RPMI7951 (cell line): ENCODE data around the gene FLRT1. TPM values are rescaled to one million over a fixed set of nuclear protein-coding genes. Genes with fewer than 3 reads are reported as not detected.

Experiments
- DNase-seq: peaks from one replicate; pipeline ENCODE4 v3.0.0-alpha.2; 2012; ENCODE audit warnings: low read depth
- total RNA-seq: library from RNA; depleted of rRNA; stranded (reverse); fragments of >200 nt; shearing (Covaris generic); gene quantifications from 2 replicates; pipeline ENCODE4 v1.2.3, GENCODE V29; 2014

Gene FLRT1
- total RNA-seq, 1 experiment from 2014 or later: under 0.01 TPM

DNA sequence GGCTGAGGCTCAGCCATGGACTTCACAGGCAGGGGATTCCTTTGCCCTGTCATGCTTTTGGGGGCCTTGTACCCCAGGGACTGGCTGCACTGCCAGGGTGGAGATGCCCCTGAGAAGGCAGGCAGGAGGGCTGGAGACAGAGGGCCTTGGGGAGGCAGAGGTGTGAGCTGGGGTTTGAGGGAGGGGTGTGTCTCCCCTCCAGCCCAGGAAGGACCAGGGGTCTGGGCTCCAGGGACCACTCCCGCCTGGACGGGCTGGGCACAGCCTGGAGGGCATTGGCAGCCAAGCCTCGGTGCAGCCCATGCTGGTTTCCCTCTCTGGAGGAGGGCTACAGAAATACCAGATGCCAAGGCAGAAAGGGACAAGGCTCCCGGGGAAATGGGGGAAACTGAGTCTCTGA is 30.0 kb upstream of the FLRT1 start:
- no peak for DNase-seq

DNA sequence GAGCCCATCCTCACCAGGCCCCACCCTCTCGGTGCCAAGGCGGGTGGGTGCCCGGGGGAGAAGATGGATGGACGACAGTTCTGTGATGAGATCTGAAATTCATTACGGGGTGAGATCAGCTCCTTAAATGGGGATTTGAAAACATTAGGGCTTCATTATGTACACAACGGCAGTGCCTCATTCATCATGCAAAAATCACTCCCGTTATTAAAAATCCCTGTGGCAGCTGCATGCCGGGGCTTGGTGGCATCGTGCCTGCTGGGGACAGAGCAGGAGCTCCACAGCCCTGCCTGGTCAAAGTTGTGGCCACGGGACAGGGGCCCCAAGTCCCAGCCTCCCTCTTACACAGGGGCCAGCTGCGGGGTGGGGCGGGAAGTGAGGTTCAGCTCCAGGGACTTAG is 29.3 kb upstream of the FLRT1 start:
- no peak for DNase-seq

DNA sequence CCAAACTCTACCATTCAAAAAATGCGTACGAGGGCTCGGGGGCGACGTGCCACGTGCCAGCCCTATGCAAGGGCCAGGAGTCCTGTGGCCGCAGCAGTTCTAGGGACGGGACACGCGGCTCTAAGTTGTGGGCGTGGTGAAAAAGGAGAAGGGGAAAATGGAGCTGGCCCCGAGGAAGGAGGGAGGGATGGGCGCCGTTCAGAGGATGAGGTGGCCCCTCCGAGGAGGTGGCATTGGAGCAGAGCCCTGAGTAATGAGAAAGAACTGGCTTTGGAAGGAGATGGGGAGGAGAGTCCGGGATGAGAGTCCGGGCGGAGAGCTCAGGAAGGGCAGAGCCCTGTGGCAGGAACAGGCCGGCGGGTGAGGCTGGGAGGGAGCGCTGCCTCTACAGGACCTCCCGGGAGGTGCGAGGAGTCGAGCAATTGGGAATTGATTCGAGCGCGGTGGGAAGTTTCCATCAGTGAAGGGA is 28.5 kb upstream of the FLRT1 start:
- peak; percentile 65 for DNase-seq

DNA sequence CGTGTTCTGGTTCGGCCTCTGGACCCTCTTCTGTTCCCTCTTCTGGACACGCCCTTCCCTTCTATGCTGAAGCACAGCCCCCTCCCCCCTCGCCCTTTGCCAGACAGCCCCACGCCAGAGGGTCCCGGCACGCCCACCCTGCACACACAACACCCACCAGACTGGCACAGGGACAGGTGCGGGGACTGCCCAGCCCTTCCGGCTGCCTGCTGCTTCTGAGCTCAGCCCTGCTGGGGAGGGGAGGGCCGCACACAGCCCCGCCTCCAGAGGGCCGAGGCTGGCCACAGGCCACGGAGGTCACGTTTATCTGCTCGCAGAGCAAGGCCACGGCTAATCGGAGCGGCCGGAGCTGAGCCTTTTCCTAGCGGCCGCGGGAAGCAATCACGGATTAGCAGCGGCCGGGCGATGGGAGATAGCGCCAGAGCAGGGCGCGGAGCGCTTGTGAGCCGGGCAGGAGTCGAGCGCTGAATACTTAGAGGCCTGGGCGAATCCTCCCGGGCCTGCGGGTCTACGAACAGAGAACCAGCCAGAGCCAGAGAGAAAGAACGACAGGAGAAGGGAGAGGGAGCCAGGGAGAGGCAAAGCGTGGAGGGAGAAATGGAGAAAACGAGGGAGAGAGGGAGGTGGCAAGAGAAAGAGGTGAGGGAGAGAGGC is 28.0 kb upstream of the FLRT1 start:
- peak; percentile 77 for DNase-seq

DNA sequence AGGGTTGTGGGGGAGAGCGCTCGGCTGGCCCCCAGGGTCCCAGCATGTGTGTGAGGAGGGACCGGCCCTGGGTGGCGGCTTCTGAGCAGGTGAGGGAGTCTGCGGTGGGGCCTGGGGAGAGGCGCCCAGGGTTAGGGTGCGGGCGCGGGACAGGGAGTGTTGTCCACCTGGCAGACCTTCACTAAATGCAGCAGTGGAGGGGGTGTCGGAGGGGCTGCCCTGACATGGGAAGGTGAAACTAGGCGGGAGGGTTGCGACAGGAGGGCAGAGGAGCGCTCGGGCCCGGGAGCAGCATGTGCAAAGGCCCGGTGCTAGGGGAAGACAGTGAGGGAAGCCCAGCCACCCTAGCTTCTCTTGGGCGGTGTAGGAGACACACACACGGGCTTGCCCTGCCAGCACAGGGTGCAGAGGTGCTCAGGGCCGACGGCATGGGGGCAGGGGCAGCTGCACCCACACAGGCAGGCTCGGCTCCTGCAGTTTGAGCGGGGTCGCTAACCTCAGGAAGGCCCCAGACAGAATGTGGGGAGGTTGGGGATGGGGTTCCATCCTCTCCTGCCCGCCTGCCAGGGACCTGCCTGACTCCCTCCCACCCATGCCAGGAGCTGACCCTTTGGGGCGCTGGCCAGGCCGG is 27.3 kb upstream of the FLRT1 start:
- DNase-seq: no peak

DNA sequence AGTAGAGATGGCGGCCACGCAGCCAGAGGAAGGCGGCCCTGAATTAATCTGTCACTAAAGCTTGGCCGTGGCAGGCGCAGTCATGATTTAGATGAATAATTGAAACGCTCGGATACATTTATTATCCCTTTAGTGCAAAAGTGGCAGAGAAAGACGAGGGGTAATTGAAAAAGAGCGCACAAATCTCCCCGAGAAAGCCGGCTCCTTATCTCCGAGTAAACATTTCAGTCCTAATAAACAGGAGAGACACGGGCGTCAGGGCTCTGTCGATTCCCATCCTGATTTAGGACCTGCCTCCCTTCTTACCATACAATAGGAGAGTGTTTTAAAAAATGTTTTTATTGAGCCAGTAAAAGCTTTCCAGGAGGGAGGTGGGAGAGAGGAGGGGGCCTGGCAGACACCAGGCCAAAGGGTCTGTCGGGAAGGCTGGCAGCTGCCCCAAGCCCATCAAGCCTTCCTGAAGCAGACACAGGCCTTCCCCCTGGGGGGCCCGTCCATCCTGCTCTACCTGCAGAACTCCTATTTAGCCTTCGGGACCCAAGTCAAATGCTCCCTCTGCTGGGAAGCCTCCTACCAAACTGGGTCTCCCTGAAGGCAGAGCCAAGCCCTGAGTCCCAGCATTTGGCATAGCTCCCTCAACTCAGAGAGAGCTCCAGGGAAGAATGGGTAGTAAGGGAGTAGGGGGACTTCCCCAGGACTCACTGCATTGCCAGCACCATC is 26.7 kb upstream of the FLRT1 start:
- DNase-seq: no peak

DNA sequence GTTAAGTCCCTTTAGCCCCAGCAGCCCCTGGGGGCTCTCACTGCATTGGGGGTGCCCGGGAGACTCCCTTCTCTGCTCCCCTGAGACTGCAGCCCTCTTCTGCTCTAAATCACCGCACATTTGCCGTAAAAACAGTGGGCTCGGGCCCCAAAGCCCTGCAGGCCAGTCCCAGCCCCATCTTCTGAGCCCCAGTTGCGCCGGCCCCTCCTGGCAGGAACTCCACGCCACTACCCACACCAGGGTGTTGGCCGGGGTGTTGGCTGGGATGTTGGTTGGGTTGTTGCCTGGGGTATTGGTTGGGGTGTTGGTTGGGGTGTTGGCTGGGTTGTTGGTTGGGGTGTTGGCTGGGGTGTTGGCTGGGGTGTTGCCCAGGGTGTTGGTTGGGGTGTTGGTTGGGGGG is 26.0 kb upstream of the FLRT1 start:
- no peak for DNase-seq

DNA sequence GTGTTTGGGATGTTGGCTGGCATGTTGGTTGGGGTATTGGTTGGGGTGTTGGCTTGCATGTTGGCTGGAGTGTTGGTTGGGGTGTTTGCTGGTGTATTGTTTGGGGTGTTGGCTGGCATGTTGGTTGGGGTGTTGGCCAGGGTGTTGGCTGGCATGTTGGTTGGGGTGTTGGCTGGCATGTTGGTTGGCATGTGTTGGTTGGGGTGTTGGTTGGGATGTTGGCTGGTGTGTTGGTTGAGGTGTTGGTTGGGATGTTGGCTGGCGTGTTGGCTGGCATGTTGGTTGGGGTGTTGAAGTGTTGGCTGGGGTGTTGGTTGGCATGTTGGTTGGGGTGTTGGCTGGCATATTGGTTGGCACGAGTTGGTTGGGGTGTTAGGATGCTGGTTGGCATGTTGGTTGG is 24.9 kb upstream of the FLRT1 start:
- no peak for DNase-seq

DNA sequence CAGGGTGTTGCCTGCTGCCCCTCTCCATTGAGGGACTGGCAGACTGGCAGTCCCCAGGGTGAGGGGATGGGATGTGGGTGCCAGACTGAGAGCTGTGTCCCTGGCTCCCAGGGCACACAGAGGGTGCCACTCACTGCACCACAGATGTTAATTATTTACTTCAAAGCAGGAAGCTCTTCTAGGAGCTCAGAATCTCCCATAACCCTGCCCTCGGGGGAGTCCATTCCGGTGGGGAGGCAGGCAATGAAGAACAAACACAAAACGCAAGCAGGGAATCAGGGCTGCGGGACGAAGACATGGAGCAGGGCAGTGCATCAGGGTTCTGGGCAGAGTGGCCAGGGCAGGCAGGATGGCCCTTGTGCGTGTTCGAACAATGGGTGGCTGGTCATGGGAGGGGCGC is 24.4 kb upstream of the FLRT1 start:
- no peak for DNase-seq

DNA sequence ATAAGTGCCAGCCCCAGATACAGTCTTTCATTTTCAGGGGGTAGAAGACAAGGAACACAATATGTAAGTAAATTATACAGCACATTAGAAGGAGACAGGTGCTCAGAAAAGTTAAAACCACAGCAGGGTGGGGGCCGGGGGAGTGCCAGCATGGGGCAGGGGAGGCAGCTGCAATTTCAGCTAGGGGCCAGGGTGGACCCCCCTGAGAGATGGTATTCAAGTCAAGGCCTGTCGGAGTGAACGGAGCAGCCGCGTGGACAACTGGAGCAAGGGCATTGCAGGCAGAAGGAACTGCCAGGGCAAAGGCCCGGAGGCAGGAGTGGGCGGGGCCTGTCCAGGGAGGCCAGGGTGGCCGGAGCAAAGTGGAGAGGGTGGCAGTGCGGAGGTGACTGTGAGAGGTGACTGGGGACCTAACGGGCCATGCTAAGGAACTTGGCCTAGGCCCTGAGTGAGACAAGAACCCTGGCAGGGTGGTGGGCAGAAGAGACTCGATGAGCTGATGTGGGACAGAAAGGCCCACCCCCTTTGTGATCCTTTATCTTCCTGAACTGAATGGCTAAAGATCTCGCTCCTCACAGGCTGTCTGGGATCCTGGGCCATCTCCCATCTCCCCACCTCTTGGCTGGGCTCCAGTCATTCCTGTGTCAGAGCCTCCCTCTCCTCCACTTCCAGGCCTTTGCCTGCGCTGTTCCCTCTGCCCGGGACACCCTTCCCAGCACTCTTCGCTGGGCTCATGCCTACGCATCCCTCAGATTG is 22.4 kb upstream of the FLRT1 start:
- no peak for DNase-seq

DNA sequence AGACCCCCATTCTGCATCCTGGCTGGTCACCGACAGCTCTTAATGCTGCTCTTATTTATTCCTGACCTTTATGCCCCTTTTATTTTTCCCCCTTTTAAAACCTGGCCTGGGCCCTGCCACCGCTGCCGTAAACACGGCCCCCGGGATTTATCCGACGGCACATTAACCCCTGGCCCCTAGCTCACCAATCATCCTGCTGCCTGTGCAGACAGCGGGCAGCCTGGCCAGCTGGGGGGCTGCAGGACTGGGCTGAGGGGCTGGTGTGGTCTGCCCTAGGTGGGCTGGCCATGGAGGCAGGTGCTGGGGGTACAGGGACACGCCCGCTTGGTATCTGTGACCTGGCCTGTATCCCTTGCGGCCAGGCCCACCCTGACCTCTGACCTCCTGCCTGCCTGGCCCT is 21.4 kb upstream of the FLRT1 start:
- no peak for DNase-seq

DNA sequence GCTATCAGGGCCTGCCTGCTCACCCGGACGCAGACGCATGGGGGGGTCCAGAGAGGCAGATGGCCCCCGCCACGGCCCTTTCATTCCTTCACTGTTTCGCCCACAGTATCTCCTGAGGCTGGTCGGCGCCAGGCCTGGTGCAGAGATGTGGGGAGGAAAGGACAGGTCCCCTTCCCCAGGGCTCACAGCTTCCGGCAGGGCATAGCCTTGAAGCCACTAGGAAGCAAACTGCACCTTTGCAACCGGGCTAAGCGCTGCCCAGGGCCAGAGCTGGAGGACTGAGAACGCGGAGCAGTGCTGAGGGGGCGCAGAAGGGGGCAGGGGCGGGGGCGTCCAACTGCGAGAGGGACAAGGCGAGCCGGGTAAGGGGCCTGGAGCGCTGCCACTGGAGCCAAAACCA is 20.2 kb upstream of the FLRT1 start:
- DNase-seq: no peak

DNA sequence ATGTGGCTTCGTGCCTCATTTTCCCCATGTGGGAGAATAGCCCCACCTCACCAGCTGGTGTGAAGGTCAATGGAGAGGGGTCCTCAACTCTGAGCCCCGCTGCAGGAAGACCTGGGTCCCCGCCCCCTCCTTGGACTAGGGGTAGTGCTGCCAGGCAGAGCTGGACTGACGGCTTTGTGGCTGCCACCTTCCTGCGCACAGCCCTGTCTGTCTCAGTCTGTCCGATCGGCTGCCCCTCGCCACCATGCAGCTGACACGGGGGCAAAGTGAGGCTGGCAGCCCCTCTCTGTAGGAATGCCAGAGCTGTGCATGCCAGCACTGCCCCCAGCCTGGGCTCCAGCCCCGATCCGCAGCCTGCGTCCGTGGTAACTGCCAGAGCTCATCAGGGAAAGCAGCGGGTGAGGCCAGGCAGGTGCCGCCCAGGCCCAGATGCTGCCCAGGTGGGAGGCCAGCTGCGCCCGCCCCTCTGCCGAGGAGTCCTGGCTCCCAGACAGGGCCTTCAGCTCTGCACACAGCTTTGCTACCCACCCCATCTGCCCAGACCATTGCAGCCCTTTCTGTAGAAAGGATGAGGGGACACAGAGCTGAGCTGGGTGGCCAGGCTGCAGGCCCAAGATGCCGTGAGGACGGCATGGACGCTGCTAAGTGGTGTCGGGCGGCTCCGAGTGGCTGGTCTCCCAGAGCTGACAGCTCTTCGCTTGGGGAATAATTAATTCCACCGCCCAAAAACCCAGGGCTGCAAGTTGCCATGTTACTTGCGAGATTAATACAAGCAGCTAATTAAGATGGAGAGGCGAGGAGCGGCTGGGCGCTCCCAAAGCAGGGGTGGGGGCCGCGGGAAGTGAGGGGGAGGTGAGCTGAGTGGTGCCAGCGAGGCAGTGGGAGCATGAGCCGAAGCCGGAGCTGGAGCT is 19.5 kb upstream of the FLRT1 start:
- DNase-seq: no peak

DNA sequence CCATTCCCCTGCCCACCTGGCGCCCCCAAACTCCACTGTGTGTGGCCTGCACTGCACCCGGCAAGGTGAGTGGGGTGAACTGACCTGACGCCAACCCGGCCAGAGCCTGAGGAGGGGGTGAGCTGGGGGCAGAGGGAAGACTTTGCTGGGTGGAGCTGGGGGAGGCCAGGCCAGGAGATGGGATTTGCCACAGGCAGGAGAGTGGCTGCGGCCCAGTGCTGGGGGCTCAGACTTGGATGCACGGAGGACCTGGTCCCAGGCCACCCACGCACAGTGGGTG is 17.8 kb upstream of the FLRT1 start:
- DNase-seq: no peak

DNA sequence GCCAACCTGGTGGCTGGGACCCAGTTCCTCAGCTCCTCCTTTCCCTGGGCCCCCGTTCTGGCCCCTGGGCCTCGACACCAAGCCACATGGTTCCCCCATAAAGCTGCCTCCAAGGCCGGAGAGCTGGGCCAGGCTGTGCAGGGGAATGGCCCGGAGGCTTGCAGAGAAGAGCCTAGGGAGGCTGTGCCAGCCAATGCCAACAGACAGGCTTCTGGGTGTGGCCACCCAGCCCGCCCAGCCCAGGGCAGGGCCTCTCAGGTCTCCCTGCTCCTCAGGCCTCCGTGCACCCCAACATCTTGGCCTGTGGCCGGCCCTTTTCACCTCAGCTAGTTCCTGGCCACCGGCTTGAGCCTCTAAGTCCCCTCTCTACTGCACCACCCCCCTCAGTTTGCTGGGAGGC is 17.4 kb upstream of the FLRT1 start:
- no peak for DNase-seq

DNA sequence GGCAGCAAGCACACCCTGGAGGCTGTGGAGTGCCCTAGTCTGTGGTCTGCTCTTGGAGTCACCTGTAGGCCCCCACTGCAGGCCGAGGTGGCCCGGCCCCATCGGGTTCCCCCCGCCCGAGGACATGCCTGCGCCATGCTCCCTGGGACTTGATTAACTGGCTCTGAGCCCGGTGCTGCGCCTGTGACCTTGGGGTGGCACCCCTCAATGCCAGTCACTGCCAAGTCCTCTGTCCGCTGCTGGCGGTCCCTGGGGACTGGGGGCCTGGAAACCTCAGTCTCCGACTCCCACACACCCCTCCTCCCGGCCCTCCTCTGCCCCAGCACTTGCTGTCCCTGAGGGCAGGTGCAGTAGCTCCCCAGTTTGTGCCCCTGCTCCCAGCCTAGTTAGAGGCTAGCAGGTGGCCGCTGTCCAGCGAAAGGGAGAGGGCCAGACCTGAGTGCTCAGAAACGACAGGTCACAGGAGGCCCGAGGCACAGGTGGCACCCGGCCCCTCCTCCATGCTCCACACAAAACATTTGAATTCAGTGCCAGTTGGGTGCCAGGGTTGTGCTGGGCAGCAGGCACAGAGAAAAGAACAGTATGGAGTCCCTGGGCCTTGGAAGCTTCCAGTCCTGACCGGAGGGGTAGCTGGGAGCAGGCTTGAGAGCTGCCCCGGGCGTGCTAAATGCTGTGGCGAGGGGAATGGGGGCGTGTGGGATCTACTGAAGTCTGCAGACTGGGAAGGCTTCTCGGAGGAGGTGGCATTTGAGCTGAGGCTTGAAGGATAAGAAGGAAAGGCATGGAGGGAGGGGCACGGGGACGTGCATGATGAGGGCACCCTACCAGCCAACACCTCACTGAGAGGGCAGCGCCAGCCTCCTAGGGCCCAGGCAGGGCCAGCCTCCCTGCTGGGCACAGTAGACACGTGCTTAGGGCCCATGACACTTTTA is 16.4 kb upstream of the FLRT1 start:
- DNase-seq: no peak

DNA sequence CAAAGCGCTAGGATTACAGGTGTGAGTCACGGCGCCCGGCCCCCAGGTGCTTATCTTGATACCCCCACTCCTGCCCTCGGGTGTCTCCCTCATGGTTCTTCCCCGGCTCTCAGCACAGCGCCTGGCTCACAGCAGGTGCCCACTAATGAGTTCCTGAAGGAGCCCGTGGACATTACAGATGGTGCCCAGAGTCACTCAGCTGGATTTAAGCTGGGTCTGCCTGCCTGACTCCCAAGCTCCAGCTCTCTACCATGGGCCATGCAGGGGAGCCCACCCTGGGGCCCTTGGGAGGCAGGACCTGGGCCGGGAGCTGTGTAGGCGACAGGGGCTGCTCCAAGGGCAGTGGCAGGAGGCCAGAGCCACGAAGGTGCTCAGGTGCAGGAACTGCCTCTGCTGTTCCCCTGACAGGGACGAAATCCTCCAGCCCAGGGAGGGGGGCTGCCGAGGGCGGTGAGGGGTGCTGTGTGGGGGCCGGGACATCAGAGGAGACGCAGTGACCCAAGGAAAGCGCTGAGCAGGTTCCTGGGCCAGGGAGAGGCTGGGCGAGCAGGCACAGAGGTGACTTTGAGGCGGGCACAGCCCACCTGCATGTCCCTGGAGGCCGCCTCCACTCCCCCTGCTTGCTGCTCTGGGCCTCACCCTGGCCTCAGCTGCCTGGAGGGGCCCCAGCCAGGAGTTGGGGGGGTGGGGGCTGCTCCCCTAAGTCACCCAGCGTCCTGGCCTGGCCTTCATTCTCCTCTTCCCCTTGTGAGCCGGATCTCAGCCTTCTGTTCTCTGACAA is 14.6 kb upstream of the FLRT1 start:
- no peak for DNase-seq

DNA sequence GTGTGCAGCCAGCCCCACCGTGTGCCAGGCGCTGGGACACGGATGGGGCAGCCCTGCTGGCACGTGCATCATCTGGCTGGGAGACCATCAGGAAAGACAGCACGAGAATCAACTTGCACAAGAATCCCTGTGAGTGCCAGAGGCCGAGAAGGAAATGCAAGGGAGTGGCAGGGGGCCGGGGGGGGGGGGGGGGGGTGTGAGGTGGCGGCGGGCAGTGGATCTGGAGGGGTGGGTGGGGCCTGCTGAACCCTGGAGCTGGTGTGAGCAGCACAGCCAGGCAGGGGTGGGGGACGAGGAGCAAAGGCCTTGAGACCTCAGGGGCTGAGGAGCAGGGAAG is 14.0 kb upstream of the FLRT1 start:
- DNase-seq: no peak

DNA sequence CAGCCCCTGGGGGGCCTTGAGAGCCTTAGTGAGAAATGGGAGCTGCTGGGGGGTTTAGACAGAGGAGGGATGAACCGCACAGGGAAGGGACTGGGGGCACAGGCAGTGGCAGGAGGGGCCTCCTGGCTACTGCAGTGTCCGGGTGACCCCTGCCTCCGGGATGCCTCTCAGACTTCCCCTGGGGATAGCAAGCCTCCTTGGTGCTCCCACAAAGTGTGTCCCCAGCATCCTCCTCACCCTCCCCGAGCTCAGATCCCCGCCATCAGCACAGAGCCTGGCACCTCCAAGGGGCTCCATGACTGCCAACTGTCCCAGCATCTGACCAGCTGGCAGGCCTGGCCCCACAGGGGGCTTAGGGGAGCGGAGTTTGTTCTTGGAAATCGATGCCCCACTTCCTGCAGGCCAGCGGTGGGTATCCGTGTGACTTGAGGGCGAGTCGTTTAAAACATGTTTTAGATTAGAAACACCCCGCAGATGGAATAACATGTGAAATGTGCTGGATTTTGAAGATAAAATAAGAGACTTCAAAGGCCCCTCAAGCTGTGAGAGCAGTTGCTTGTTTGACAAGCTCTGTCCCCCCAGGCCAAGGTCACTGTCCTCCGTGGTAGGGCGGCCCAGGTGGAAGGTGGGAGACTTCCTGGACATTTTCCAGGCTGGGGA is 13.5 kb upstream of the FLRT1 start:
- DNase-seq: no peak
